Activated CD8-positive, alpha-beta T cell treated with anti-CD3 and anti-CD28 coated beads, Interleukin-2, amount 10 ng/mL, durations not matched to agents 7 days and 5 days (primary cell): ENCODE data around the gene BCR. TPM values are rescaled to one million over a fixed set of nuclear protein-coding genes. Genes with fewer than 3 reads are reported as not detected.

Source experiments
- ATAC-seq: fragments of 150-1000 bp; cut with Tn5 transposase; one replicate; pipeline ENCODE4 v1.10.0; 2021; ENCODE audit warnings: moderate library complexity
- CTCF ChIA-PET: fragments of 350-600 bp; sonication (Branson Sonifier 250); formaldehyde crosslinking; loops from one replicate; lab custom pipeline; 2021; ENCODE audit warnings: antibody characterized with exemption; lab: Charles Lee
- POLR2A ChIA-PET: fragments of 350-600 bp; sonication (Branson Sonifier 250); formaldehyde crosslinking; loops from one replicate; lab custom pipeline; 2021; ENCODE audit warnings: antibody characterized with exemption; lab: Charles Lee
- DNase-seq: peaks from one replicate; pipeline ENCODE4 v3.0.0-alpha.2; 2020
- H3K27ac Mint-ChIP-seq: one replicate; pipeline ENCODE4 v1.8.0; 2021; ENCODE audit warnings: mild to moderate bottlenecking, mixed read lengths
- H3K27me3 Mint-ChIP-seq: one replicate; pipeline ENCODE4 v1.8.0; 2021; ENCODE audit warnings: low read depth, mixed read lengths
- H3K36me3 Mint-ChIP-seq: one replicate; pipeline ENCODE4 v1.8.0; 2021; ENCODE audit warnings: low read depth, mixed read lengths
- H3K4me1 Mint-ChIP-seq: one replicate; pipeline ENCODE4 v1.8.0; 2021; ENCODE audit warnings: low read depth, mixed read lengths
- H3K4me3 Mint-ChIP-seq: one replicate; pipeline ENCODE4 v1.8.0; 2021; ENCODE audit warnings: mild to moderate bottlenecking, mixed read lengths
- H3K9me3 Mint-ChIP-seq: one replicate; pipeline ENCODE4 v1.8.0; 2022; ENCODE audit warnings: mixed read lengths; ENCODE audit not compliant: insufficient read depth
- total RNA-seq, 2 experiments: library from RNA; stranded (reverse); gene quantifications; one replicate each; pipeline ENCODE4 v1.2.3, GENCODE V29; 2021

Gene BCR
- total RNA-seq, 2 experiments from 2014 or later: 31.1 to 31.9 TPM

GRCh38 chr22:23163665-23164064 is 16.6 kb upstream of the BCR start:
- Mint-ChIP-seq H3K9me3 (no peaks in the 10 kb centered on the region), H3K4me3 (no peak overlapping the region), H3K27ac (no peak overlapping the region), H3K27me3 (peaks cover 3% of the 10 kb centered on the region), H3K36me3 (no peaks in the 10 kb centered on the region), H3K4me1 (no peaks in the 10 kb centered on the region)
- CTCF ChIA-PET: interaction anchor here (0.9 to 1.3 kb wide), 5 partner anchors 10 to 391 kb away, joined by 4 to 5 read pairs (median 4); partner anchors contain the start of gene RAB36
- POLR2A ChIA-PET: interaction anchor here (1.2 to 1.4 kb wide), 2 partner anchors 17 to 24 kb away, joined by 3 to 4 read pairs; partner anchors contain the start of gene BCR
- no peak for ATAC-seq
- no peak for DNase-seq

GRCh38 chr22:23164091-23164490 is 16.2 kb upstream of the BCR start:
- ATAC-seq (no peak), DNase-seq (no peak)
- Mint-ChIP-seq H3K36me3 (no peaks in the 10 kb centered on the region), H3K27ac (no peak overlapping the region), H3K4me3 (no peak overlapping the region), H3K9me3 (no peaks in the 10 kb centered on the region), H3K4me1 (no peaks in the 10 kb centered on the region), H3K27me3 (peaks cover 3% of the 10 kb centered on the region)
- ChIA-PET CTCF (interaction anchor here (0.9 to 1.3 kb wide), 5 partner anchors 10 to 391 kb away, joined by 4 to 5 read pairs (median 4); partner anchors contain the start of gene RAB36), POLR2A (interaction anchor here (1.2 to 1.4 kb wide), 2 partner anchors 17 to 25 kb away, joined by 3 to 4 read pairs; partner anchors contain the start of gene BCR)

- Mint-ChIP-seq H3K4me1 (no peaks in the 10 kb centered on the region), H3K36me3 (no peaks in the 10 kb centered on the region), H3K27me3 (peaks cover 3% of the 10 kb centered on the region), H3K4me3 (no peak overlapping the region), H3K27ac (no peak overlapping the region), H3K9me3 (no peaks in the 10 kb centered on the region)
- ATAC-seq (no peak), DNase-seq (no peak)
- POLR2A ChIA-PET: interaction anchor here (0.5 kb wide), 1 partner anchor 13 kb away, joined by 4 read pairs; no protein-coding TSS in a partner anchor
- CTCF ChIA-PET: interaction anchor here (0.6 kb wide), 1 partner anchor 9 kb away, joined by 3 read pairs; no protein-coding TSS in a partner anchor
Measured at GRCh38 chr22:23166042-23166831, 14.1 kb upstream of the BCR start.

- H3K27ac Mint-ChIP-seq: no peak overlapping the region
- no peaks in the 10 kb centered on the region for H3K9me3 Mint-ChIP-seq
- H3K4me3 Mint-ChIP-seq: no peak overlapping the region
- H3K36me3 Mint-ChIP-seq: no peaks in the 10 kb centered on the region
- peaks cover 3% of the 10 kb centered on the region for H3K27me3 Mint-ChIP-seq
- DNase-seq (no peak), ATAC-seq (no peak)
- H3K4me1 Mint-ChIP-seq: no peaks in the 10 kb centered on the region
- CTCF ChIA-PET: interaction anchor here (2.1 kb wide), 1 partner anchor 124 kb away, joined by 5 read pairs; no protein-coding TSS in a partner anchor
- POLR2A ChIA-PET: interaction anchor here (0.5 kb wide), 1 partner anchor 14 kb away, joined by 4 read pairs; no protein-coding TSS in a partner anchor
Measured at GRCh38 chr22:23166841-23167616, 13.3 kb upstream of the BCR start.

DNA sequence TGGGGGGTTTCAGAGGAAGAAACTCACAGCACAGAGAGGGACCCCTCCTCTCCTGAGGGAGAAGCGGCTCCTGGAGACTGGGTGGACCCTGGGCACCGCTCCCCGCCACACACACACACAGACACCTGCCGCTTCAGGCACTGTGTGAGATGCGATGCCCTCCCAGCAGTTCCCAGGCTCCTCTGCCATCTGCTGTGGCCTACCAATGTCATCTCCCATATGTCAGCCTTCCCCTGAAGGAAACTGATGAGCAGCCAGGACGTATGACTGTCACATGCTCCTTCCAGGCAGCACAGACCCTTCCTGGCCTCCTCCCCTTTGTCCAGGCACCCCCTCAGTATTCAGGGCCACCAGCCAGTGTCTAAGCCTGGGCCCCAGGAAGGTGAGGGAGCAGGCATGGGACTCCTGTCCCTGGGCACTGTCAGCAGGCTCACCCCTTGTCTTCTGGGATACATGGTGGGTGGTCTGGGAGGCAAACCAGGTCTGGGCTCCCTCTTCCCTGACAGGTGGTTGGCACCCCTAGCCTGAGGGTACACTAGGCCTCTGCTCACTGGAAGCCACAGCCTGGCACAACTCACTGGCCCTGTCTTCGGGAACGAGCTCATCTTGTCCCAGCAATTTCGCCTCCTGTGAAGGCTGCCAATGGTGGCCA is 11.8 kb upstream of the BCR start:
- ATAC-seq (no peak), DNase-seq (no peak)
- Mint-ChIP-seq H3K36me3 (no peaks in the 10 kb centered on the region), H3K4me1 (no peaks in the 10 kb centered on the region), H3K27me3 (peaks cover 3% of the 10 kb centered on the region), H3K4me3 (no peak overlapping the region), H3K9me3 (no peaks in the 10 kb centered on the region), H3K27ac (no peak overlapping the region)
- ChIA-PET POLR2A (no interaction called here), CTCF (interaction anchor here (2.1 kb wide), 1 partner anchor 122 kb away, joined by 5 read pairs; no protein-coding TSS in a partner anchor)

DNA sequence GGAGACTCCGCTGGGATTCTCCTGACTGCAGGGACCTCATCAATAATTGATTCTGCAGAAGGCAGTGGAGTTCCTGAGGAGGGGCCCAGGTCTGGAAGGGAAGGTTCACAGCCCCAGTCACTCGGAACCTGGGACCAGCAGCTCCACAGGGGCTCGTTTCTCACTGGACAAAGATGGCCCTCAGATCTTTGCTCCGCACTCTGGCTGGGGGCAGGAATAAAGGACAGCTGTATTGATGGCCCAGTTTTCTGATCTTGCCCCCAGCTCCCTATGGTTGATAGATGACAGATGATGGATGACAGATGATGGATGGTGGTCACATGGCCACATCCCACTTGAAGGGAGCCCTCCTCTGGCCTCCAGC is 11.3 kb upstream of the BCR start:
- no peak for ATAC-seq
- POLR2A ChIA-PET: no interaction called here
- H3K36me3 Mint-ChIP-seq: no peaks in the 10 kb centered on the region

DNA sequence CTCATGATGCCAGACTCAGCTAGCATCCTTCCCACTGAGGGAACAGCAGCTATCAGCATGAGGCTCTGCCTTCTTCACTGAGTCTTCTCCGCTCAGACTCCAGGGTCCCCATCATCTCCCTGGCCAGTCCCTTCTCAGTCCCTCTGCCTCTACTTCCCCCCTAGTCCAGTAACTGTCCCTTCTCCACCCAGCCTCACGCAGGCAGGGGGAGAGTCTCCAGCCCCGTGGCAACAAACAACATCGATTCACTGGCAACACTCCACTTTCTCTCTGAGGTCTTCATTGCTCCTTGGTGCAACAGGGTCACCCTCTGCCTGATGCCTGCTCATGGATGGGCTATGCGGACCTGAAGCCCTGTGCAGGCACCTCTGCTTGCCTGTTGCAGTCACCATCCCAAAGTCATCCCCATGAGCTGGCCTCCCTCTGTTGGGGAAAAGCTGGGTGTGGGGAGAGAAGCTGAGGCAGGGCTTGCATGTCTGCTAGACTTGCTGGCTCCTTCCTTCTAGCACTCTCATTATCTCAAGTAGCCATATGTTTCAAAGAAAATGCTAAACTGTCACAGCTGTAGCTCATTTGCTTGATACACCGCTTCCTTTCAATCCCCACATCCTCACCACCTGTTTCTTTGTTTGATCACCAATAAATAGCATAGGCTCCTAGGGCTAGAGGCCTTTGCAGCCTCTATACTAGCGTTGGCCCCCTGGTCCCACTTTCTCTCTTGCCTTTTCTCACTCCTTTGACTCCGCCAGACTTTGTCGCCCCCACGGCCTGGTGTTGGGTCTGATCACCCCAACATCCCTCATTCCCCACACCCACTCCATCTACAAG is 4.3 kb upstream of the BCR start:
- H3K27me3 Mint-ChIP-seq: no peaks in the 10 kb centered on the region
- POLR2A ChIA-PET: interaction anchor here (1.4 kb wide), 1 partner anchor 34 kb away, joined by 4 read pairs; the partner anchor contains the start of gene RSPH14
- peaks cover 13% of the 10 kb centered on the region for H3K36me3 Mint-ChIP-seq
- DNase-seq (peak; percentile 42), ATAC-seq (no peak)
- no peak overlapping the region for H3K4me3 Mint-ChIP-seq
- CTCF ChIA-PET: interaction anchor here (0.6 to 16.3 kb wide), 11 partner anchors 7 to 210 kb away, joined by 3 to 280 read pairs (median 5); partner anchors contain the start of gene RSPH14
- H3K4me1 Mint-ChIP-seq: peaks cover 38% of the 10 kb centered on the region
- peak overlapping the region; percentile 53 for H3K27ac Mint-ChIP-seq
- H3K9me3 Mint-ChIP-seq: peaks cover 13% of the 10 kb centered on the region

More for the DNA sequence above, 11.3 kb upstream of the BCR start:
- DNase-seq: no peak
- peaks cover 3% of the 10 kb centered on the region for H3K27me3 Mint-ChIP-seq
- peaks cover 2% of the 10 kb centered on the region for H3K4me1 Mint-ChIP-seq
- H3K9me3 Mint-ChIP-seq: no peaks in the 10 kb centered on the region
- H3K27ac Mint-ChIP-seq: no peak overlapping the region
- H3K4me3 Mint-ChIP-seq: no peak overlapping the region
- CTCF ChIA-PET: interaction anchor here (2.1 kb wide), 1 partner anchor 122 kb away, joined by 5 read pairs; no protein-coding TSS in a partner anchor

GRCh38 chr22:23176645-23177027 is 3.7 kb upstream of the BCR start:
- Mint-ChIP-seq H3K27ac (peak overlapping the region; percentile 53), H3K36me3 (peaks cover 14% of the 10 kb centered on the region), H3K4me3 (no peak overlapping the region), H3K9me3 (peaks cover 13% of the 10 kb centered on the region), H3K4me1 (peaks cover 41% of the 10 kb centered on the region), H3K27me3 (no peaks in the 10 kb centered on the region)
- ATAC-seq (no peak), DNase-seq (no peak)
- CTCF ChIA-PET: interaction anchor here (0.6 to 16.3 kb wide), 7 partner anchors 33 to 209 kb away, joined by 3 to 280 read pairs (median 5); no protein-coding TSS in a partner anchor
- POLR2A ChIA-PET: interaction anchor here (1.4 kb wide), 1 partner anchor 35 kb away, joined by 4 read pairs; the partner anchor contains the start of gene RSPH14

DNA sequence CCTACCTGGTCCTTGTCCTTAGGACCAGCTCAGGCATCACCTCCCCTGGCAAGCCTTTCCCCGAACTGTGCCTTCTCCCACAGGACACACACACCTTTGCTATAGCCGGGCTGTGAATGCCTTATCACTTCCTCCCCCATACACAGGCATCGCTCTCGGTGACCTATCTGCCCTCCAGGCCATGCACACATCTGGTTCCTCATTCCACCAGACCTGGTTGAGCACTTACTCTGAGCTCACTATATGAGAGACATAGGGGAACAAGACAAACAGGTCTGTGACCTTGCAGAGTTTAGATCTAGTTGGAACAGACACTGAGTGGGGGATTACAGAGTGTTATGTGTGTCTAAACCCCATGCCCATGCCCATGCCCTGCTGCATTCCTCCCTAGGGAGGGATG is 3.1 kb upstream of the BCR start:
- Mint-ChIP-seq H3K36me3 (peaks cover 20% of the 10 kb centered on the region), H3K27ac (peak overlapping the region; percentile 10), H3K27me3 (peaks cover 2% of the 10 kb centered on the region), H3K9me3 (peaks cover 13% of the 10 kb centered on the region), H3K4me1 (peaks cover 46% of the 10 kb centered on the region), H3K4me3 (no peak overlapping the region)
- CTCF ChIA-PET: interaction anchor here (0.6 to 16.3 kb wide), 8 partner anchors 11 to 209 kb away, joined by 3 to 280 read pairs (median 5); no protein-coding TSS in a partner anchor
- no peak for ATAC-seq
- POLR2A ChIA-PET: no interaction called here
- DNase-seq: no peak

DNA sequence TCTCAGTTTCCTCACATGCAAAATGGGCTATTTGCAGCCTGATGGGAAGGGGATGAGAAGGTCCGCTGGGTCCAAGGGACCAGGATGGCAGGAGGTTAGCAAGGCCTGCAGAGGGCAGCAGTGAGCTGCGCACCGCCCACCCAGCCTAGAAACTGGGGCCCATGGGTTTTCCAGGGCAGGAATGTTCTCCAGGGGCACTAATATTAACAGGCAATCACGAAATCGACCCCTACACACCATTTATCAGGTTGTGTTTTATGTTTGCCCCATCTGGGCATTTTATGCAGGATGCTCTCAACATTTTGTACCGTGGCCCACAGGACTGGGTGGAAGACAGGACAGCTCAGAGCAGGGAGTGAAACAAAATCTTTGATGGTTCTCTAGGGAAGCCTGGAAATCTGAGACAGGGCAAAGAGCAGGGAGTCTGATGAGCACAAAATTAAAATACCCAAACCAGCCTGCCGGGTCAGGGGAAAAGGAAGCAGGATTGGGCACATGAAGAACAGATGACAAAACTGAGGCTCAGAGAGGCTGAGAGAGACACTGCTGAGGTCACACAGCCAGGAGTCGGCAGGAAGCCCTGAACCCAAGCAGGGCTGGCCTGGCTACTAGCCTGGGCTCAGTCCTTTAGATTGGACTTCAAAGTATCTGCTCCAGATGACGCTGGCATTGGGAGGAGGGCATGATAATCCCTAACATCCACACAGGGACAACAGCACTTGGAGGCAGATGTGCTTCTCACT is 1.6 kb upstream of the BCR start:
- H3K9me3 Mint-ChIP-seq: peaks cover 13% of the 10 kb centered on the region
- DNase-seq: peak; percentile 69
- ATAC-seq: peak; percentile 17
- peaks cover 61% of the 10 kb centered on the region for H3K4me1 Mint-ChIP-seq
- H3K36me3 Mint-ChIP-seq: peaks cover 29% of the 10 kb centered on the region
- H3K4me3 Mint-ChIP-seq: peak overlapping the region; percentile 74
- H3K27ac Mint-ChIP-seq: no peak overlapping the region
- ChIA-PET CTCF (interaction anchor here (0.7 to 16.3 kb wide), 18 partner anchors 8 to 207 kb away, joined by 3 to 280 read pairs (median 4); no protein-coding TSS in a partner anchor), POLR2A (interaction anchor here (1.6 kb wide), 1 partner anchor 41 kb away, joined by 3 read pairs; no protein-coding TSS in a partner anchor)
- H3K27me3 Mint-ChIP-seq: peaks cover 5% of the 10 kb centered on the region
